Mucosa of descending colon (tissue), 3 donors: ENCODE measurements around the gene ZNF236. TPM values are rescaled to one million over a fixed set of nuclear protein-coding genes. Genes with fewer than 3 reads are reported as not detected.

Experiments
- ATAC-seq: fragments of 200-7000 bp; cut with Tn5 transposase; one replicate; pipeline ENCODE4 v1.9.1; 2020; ENCODE audit warnings: mild to moderate bottlenecking, moderate library complexity
- DNase-seq, 3 donors: peaks; one replicate each; pipeline ENCODE4 v3.0.0-alpha.2; 2020
- H3K36me3 ChIP-seq: fragments of 200-600 bp; one replicate; pipeline ENCODE4 v1.8.0; 2021; ENCODE audit warnings: low read depth, mild to moderate bottlenecking
- H3K4me1 ChIP-seq: fragments of 200-600 bp; one replicate; pipeline ENCODE4 v1.8.0; 2021; ENCODE audit warnings: low read depth, mild to moderate bottlenecking
- H3K4me3 ChIP-seq: fragments of 200-600 bp; one replicate; pipeline ENCODE4 v1.8.0; 2021; ENCODE audit warnings: mild to moderate bottlenecking
- H3K9me3 ChIP-seq: fragments of 200-600 bp; one replicate; pipeline ENCODE4 v1.8.0; 2021; ENCODE audit warnings: mild to moderate bottlenecking
- intact Hi-C, 2 donors: fragments of 100-400 bp; cut with DNase I in 1 of 2; cut with micrococcal nuclease in 1 of 2; formaldehyde crosslinking; loops; one replicate each; pipeline versions ENCODE4 v1.11.0 to v1.11.1; 2022; cut with DNase I, micrococcal nuclease
- total RNA-seq, 3 donors: library from RNA; stranded (reverse); fragmentation: NEBNext Ultra II Directional in 2 of 3; extraction: Animal tissue kit (Norgen Biotek cat#: 25700) in 2 of 3; gene quantifications; one replicate each; pipeline versions ENCODE4 v1.2.1 to v1.2.4, GENCODE V29; 2021 to 2023
- TF ChIP-seq, protein P1 (sequence below): fragments of 200-600 bp; IDR thresholded peaks from one replicate; pipeline ENCODE4 v1.8.0; 2022; ENCODE audit warnings: antibody characterized with exemption, mild to moderate bottlenecking
- donor health status: DM: no; HTN: no; CAD: no; lungs with moderate emphysema.
- donor health status: DM: no; HTN: no; CAD: no.
- donor health status: DM: no; HTN: yes; CAD: no.

The ZNF236 gene
- total RNA-seq, 3 donors from 2014 or later = 14.8 to 27.9 (median 15.5) TPM

DNA sequence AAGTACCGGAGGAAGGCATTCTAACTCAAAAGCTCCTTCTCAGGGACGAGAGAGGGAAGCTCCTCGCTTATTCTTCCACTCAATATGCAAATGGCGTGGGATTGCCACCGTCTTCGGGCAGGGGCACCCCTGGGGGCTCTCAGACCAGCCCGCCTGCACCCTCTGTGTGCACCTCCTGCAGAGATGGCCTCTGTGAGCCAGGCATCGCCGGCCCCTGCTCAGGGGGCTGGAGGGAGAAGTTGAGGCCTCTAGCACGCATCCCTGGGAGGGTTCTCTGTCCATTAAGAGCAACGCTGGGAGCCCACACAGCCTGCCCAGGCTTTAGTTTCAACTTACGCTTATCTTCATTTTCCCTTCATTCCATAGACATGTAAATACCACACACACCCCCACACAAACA lies 184.9 kb downstream of the ZNF236 start:
- TF ChIP-seq, protein P1, sequence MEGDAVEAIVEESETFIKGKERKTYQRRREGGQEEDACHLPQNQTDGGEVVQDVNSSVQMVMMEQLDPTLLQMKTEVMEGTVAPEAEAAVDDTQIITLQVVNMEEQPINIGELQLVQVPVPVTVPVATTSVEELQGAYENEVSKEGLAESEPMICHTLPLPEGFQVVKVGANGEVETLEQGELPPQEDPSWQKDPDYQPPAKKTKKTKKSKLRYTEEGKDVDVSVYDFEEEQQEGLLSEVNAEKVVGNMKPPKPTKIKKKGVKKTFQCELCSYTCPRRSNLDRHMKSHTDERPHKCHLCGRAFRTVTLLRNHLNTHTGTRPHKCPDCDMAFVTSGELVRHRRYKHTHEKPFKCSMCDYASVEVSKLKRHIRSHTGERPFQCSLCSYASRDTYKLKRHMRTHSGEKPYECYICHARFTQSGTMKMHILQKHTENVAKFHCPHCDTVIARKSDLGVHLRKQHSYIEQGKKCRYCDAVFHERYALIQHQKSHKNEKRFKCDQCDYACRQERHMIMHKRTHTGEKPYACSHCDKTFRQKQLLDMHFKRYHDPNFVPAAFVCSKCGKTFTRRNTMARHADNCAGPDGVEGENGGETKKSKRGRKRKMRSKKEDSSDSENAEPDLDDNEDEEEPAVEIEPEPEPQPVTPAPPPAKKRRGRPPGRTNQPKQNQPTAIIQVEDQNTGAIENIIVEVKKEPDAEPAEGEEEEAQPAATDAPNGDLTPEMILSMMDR = no peak
- no peaks in the 10 kb centered on the region for H3K9me3 ChIP-seq
- no peak overlapping the region for H3K4me3 ChIP-seq
- ATAC-seq (no peak), DNase-seq (no peak)
- intact Hi-C loops = loop anchor here in 1 of 2 donors (10.0 kb wide), 1 partner anchor 198 kb away; no protein-coding TSS in a partner anchor
- peaks cover 3% of the 10 kb centered on the region for H3K36me3 ChIP-seq
- H3K4me1 ChIP-seq = no peaks in the 10 kb centered on the region

GRCh38 chr18:77008006-77008405 lies 185.6 kb downstream of the ZNF236 start:
- ATAC-seq (no peak), DNase-seq (no peak)
- Histone ChIP-seq H3K9me3 (no peaks in the 10 kb centered on the region), H3K36me3 (peaks cover 8% of the 10 kb centered on the region), H3K4me3 (no peak overlapping the region), H3K4me1 (no peaks in the 10 kb centered on the region)
- TF ChIP-seq, protein P1 = no peak
- intact Hi-C loops = loop anchor here in 1 of 2 donors (10.0 kb wide), 1 partner anchor 197 kb away; no protein-coding TSS in a partner anchor

GRCh38 chr18:77008576-77009315 lies 186.4 kb downstream of the ZNF236 start:
- Histone ChIP-seq H3K36me3 (peaks cover 8% of the 10 kb centered on the region), H3K9me3 (no peaks in the 10 kb centered on the region), H3K4me1 (no peaks in the 10 kb centered on the region), H3K4me3 (no peak overlapping the region)
- intact Hi-C loops = loop anchor here in 1 of 2 donors (10.0 kb wide), 1 partner anchor 196 kb away; no protein-coding TSS in a partner anchor
- DNase-seq (no peak), ATAC-seq (no peak)
- TF ChIP-seq, protein P1 = no peak

DNA sequence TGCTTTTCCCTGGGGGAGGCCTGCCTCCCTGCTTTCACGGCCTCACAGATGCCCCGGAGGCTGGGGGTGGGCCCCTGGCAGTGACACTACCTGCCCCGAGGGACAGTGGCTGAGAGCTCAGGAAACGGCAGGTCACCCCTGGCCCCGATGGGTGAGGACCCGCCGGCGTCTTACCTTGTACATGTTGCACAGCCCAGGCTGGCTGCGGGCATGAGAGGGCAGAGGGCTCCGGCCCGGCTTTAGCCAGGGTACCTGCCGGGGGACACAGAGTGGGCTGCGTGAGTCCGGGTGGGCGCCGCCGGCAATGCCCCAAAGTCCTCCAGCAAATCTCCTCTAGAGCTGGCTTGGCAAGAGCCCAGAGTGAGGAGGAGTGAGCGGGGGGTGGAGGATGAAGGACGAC lies 187.3 kb downstream of the ZNF236 start:
- no peak overlapping the region for H3K4me3 ChIP-seq
- H3K36me3 ChIP-seq = peaks cover 8% of the 10 kb centered on the region
- DNase-seq (no peak), ATAC-seq (no peak)
- intact Hi-C loops = loop anchor here in 1 of 2 donors (10.0 kb wide), 1 partner anchor 195 kb away; no protein-coding TSS in a partner anchor
- TF ChIP-seq, protein P1 = no peak
- no peaks in the 10 kb centered on the region for H3K4me1 ChIP-seq
- no peaks in the 10 kb centered on the region for H3K9me3 ChIP-seq

- H3K4me3 ChIP-seq = no peak overlapping the region
- ATAC-seq (no peak), DNase-seq (no peak)
- intact Hi-C loops = no loop called here
- H3K4me1 ChIP-seq = no peaks in the 10 kb centered on the region
- H3K9me3 ChIP-seq = no peaks in the 10 kb centered on the region
- peaks cover 13% of the 10 kb centered on the region for H3K36me3 ChIP-seq
- TF ChIP-seq, protein P1 = no peak
Observed at GRCh38 chr18:77012120-77012519, 189.8 kb downstream of the ZNF236 start.
